ENCODE results near the gene TLR8. TPM values are rescaled to one million over a fixed set of nuclear protein-coding genes. Genes with fewer than 3 reads are reported as not detected.
"Not testable (repeated sequence)": the region's sequence is repeated elsewhere in the genome, so short reads cannot be mapped to it uniquely, and the experiment has no call there.

The TLR8 gene
- total RNA-seq, 1 experiment from 2014 or later, result not detected

- Mint-ChIP-seq H3K27ac (no peak overlapping the region), H3K27me3 (ENCODE audit: low read depth) (no peaks in the 10 kb centered on the region), H3K9me3 (peaks cover 15% of the 10 kb centered on the region), H3K4me1 (peaks cover 19% of the 10 kb centered on the region), H3K4me3 (no peak overlapping the region), H3K36me3 (peaks cover 13% of the 10 kb centered on the region)
- DNase-seq (ENCODE audit: low spot score), result no peak
- ChIA-PET POLR2A (no interaction called here), CTCF (no interaction called here)
- no peak for ATAC-seq
- TF ChIP-seq CBFB (CRISPR knock-in tag; IDR thresholded peaks at IDR 0.05; ENCODE audit: low read depth) (no peak), ZNF396 (CRISPR knock-in tag; IDR thresholded peaks at IDR 0.05; ENCODE audit: borderline replicate concordance) (no peak), NFYB (CRISPR knock-in tag; conservative IDR thresholded peaks at IDR 0.05; ENCODE audit: low read depth) (no peak), NR2C2 (CRISPR knock-in tag; IDR thresholded peaks at IDR 0.05) (no peak)
Observed at GRCh38 chrX:12961196-12961718, 54.8 kb downstream of the TLR8 start.

- CTCF ChIA-PET, result no interaction called here
- POLR2A ChIA-PET, result no interaction called here
- Mint-ChIP-seq H3K4me1 (peaks cover 20% of the 10 kb centered on the region), H3K36me3 (peaks cover 13% of the 10 kb centered on the region), H3K4me3 (no peak overlapping the region), H3K27ac (no peak overlapping the region), H3K27me3 (ENCODE audit: low read depth) (no peaks in the 10 kb centered on the region), H3K9me3 (peaks cover 15% of the 10 kb centered on the region)
- TF ChIP-seq AFF4 (CRISPR knock-in tag; IDR thresholded peaks at IDR 0.05; ENCODE audit: borderline replicate concordance), result no peak
- ATAC-seq (no peak), DNase-seq (ENCODE audit: low spot score) (no peak)
Observed at GRCh38 chrX:12962041-12962504, 55.7 kb downstream of the TLR8 start.

GRCh38 chrX:12963210-12963850 lies 56.9 kb downstream of the TLR8 start:
- H3K4me3 Mint-ChIP-seq; H3K27me3 Mint-ChIP-seq (ENCODE audit: low read depth); ATAC-seq; POLR2A ChIA-PET; H3K27ac Mint-ChIP-seq; CTCF ChIA-PET; DNase-seq (ENCODE audit: low spot score): not testable (repeated sequence)
- Mint-ChIP-seq H3K9me3 (peaks cover 11% of the 10 kb centered on the region), H3K36me3 (peaks cover 20% of the 10 kb centered on the region), H3K4me1 (peaks cover 16% of the 10 kb centered on the region)

GRCh38 chrX:12965131-12965940 lies 58.9 kb downstream of the TLR8 start:
- H3K4me1 Mint-ChIP-seq, result peaks cover 16% of the 10 kb centered on the region
- H3K4me3 Mint-ChIP-seq, result no peak overlapping the region
- ChIA-PET POLR2A (no interaction called here), CTCF (interaction anchor here (1.2 kb wide), 1 partner anchor 19 kb away, joined by 6 read pairs; no protein-coding TSS in a partner anchor)
- peak overlapping the region; percentile 49; the same call in 1 of the 2 replicates for H3K27ac Mint-ChIP-seq
- peaks cover 20% of the 10 kb centered on the region for H3K36me3 Mint-ChIP-seq
- no peak for DNase-seq (ENCODE audit: low spot score)
- H3K27me3 Mint-ChIP-seq (ENCODE audit: low read depth), result no peaks in the 10 kb centered on the region
- ATAC-seq, result no peak
- peaks cover 11% of the 10 kb centered on the region for H3K9me3 Mint-ChIP-seq
- no peak for TF ChIP-seq GRHL2 (CRISPR knock-in tag; IDR thresholded peaks at IDR 0.05; ENCODE audit: insufficient replicate concordance, severe bottlenecking)

GRCh38 chrX:12966151-12966550 lies 59.7 kb downstream of the TLR8 start:
- H3K9me3 Mint-ChIP-seq, result peaks cover 11% of the 10 kb centered on the region
- ChIA-PET CTCF (interaction anchor here (1.2 kb wide), 1 partner anchor 19 kb away, joined by 6 read pairs; no protein-coding TSS in a partner anchor), POLR2A (no interaction called here)
- H3K27ac Mint-ChIP-seq, result no peak overlapping the region
- TF ChIP-seq TP53 (CRISPR knock-in tag; IDR thresholded peaks at IDR 0.05) (no peak), ZNF263 (CRISPR knock-in tag; IDR thresholded peaks at IDR 0.05; ENCODE audit: low read depth) (no peak)
- no peak overlapping the region for H3K4me3 Mint-ChIP-seq
- no peaks in the 10 kb centered on the region for H3K27me3 Mint-ChIP-seq (ENCODE audit: low read depth)
- ATAC-seq (no peak), DNase-seq (ENCODE audit: low spot score) (no peak)
- peaks cover 20% of the 10 kb centered on the region for H3K36me3 Mint-ChIP-seq
- H3K4me1 Mint-ChIP-seq, result peaks cover 22% of the 10 kb centered on the region

All from WTC11 (cell line).